GM12878 (cell line): ENCODE data around the gene SLC15A3. TPM values are rescaled to one million over a fixed set of nuclear protein-coding genes. Genes with fewer than 3 reads are reported as not detected.

ENCODE experiments used
- ATAC-seq: fragments of 200-7000 bp; cut with Tn5 transposase; 3 replicates; pipeline ENCODE4 v1.9.1; 2020; ENCODE audit warnings: mild to moderate bottlenecking, moderate library complexity
- BruUV-seq: library from RNA; stranded (reverse); fragments of 400-500 nt; replicated peaks from 2 replicates; lab custom pipeline; 2021; lab: Mats Ljungman, UMichigan
- CTCF ChIA-PET: fragments of 300-600 bp; sonication (Branson Sonifier 250); formaldehyde crosslinking; extraction: SDS; loops from one replicate; lab custom pipeline; 2021; ENCODE audit warnings: inconsistent platforms; lab: Yijun Ruan, JAX
- POLR2A ChIA-PET: fragments of 350-600 bp; formaldehyde crosslinking; extraction: SDS; loops from one replicate; lab custom pipeline; 2021; ENCODE audit warnings: inconsistent platforms; lab: Charles Lee
- RAD21 ChIA-PET: fragments of 300-600 bp; sonication (Branson Sonifier 250); formaldehyde crosslinking; loops from one replicate; lab custom pipeline; 2023; ENCODE audit warnings: antibody characterized with exemption; ENCODE audit not compliant: unreplicated experiment; lab: Charles Lee
- SMC1A ChIA-PET: fragments of 300-600 bp; sonication (Branson Sonifier 250); formaldehyde crosslinking; loops from one replicate; lab custom pipeline; 2023; ENCODE audit not compliant: unreplicated experiment, uncharacterized antibody; lab: Charles Lee
- DNase-seq: peaks from one replicate; pipeline ENCODE4 v3.0.0-alpha.2; 2011; ENCODE audit warnings: low read depth, low spot score
- FAIRE-seq: peaks from 3 replicates; lab custom pipeline; 2011; peaks lifted over from hg19 to GRCh38; lab: Jason Lieb, UNC
- H2AFZ ChIP-seq: 2 replicates; pipeline ENCODE4 v1.6.0; 2011; ENCODE audit warnings: low read depth, low read length, control low read depth; ENCODE audit not compliant: control insufficient read depth
- H3K27ac ChIP-seq: 2 replicates; pipeline ENCODE4 v1.5.1; 2011; ENCODE audit warnings: control low read depth; ENCODE audit not compliant: control insufficient read depth, insufficient read depth
- H3K27me3 ChIP-seq, 2 experiments: replicated peaks in 1 of 2; 2 replicates each; pipeline versions ENCODE4 v1.6.0 to v1.6.1; 2011; ENCODE audit warnings: low read length in 1 of 2; ENCODE audit not compliant: control insufficient read depth in 2 of 2, insufficient read depth in 2 of 2
- H3K36me3 ChIP-seq, 2 experiments: 2 replicates each; pipeline ENCODE4 v1.5.1; 2011; ENCODE audit warnings: low read length in 1 of 2; ENCODE audit not compliant: control insufficient read depth in 2 of 2, insufficient read depth in 2 of 2
- H3K4me1 ChIP-seq: 2 replicates; pipeline ENCODE4 v1.6.1; 2011; ENCODE audit warnings: mild to moderate bottlenecking, low read length, moderate library complexity, mixed read lengths; ENCODE audit not compliant: control insufficient read depth, insufficient read depth
- H3K4me2 ChIP-seq: 2 replicates; pipeline ENCODE4 v1.6.0; 2011; ENCODE audit warnings: control low read depth; ENCODE audit not compliant: control insufficient read depth, insufficient read depth
- H3K4me3 ChIP-seq: fragments of 200-600 bp; sonication (generic); 2 replicates; pipeline ENCODE4 v1.5.1; 2016
- H3K79me2 ChIP-seq: 2 replicates; pipeline ENCODE4 v1.6.0; 2011; ENCODE audit warnings: low read length; ENCODE audit not compliant: control insufficient read depth, insufficient read depth
- H3K9ac ChIP-seq: 2 replicates; pipeline ENCODE4 v1.8.0; 2011; ENCODE audit warnings: low read length, control low read depth, mixed read lengths; ENCODE audit not compliant: control insufficient read depth, insufficient read depth
- H3K9me3 ChIP-seq: replicated peaks from 3 replicates; pipeline ENCODE4 v1.5.1; 2011; ENCODE audit warnings: mild to moderate bottlenecking, low read length; ENCODE audit not compliant: control insufficient read depth, insufficient read depth
- H4K20me1 ChIP-seq: 2 replicates; pipeline ENCODE4 v1.6.0; 2011; ENCODE audit not compliant: control insufficient read depth, insufficient read depth
- BACH1 ChIP-seq: fragments of 450-650 bp; IDR thresholded peaks from 2 replicates; pipeline ENCODE4 v1.6.1; 2017; ENCODE audit warnings: mild to moderate bottlenecking, borderline replicate concordance
- BMI1 ChIP-seq: fragments of 450-650 bp; IDR thresholded peaks from 2 replicates; pipeline ENCODE4 v1.6.1; 2016; ENCODE audit warnings: mild to moderate bottlenecking, moderate library complexity, borderline replicate concordance
- CREM ChIP-seq: IDR thresholded peaks from 2 replicates; pipeline ENCODE4 v1.6.1; 2014; ENCODE audit warnings: antibody characterized with exemption, low read depth
- DPF2 ChIP-seq: fragments of 450-650 bp; IDR thresholded peaks from 2 replicates; pipeline ENCODE4 v1.6.1; 2017; ENCODE audit warnings: mild to moderate bottlenecking
- E2F8 ChIP-seq: fragments of 450-650 bp; IDR thresholded peaks from 2 replicates; pipeline ENCODE4 v1.6.1; 2018; ENCODE audit warnings: mild to moderate bottlenecking, low read depth, moderate library complexity; ENCODE audit not compliant: partially characterized antibody
- ELK1 ChIP-seq: IDR thresholded peaks from 2 replicates; pipeline ENCODE4 v1.6.1; 2012; ENCODE audit warnings: low read depth, low read length, improper control_type of control experiment
- FOS ChIP-seq: IDR thresholded peaks from 3 replicates; pipeline ENCODE4 v1.6.1; 2011; ENCODE audit warnings: borderline replicate concordance; ENCODE audit not compliant: insufficient read length; ENCODE audit errors: extremely low read depth
- FOXK2 ChIP-seq: fragments of 450-650 bp; IDR thresholded peaks from 2 replicates; pipeline ENCODE4 v1.6.1; 2017; ENCODE audit warnings: mild to moderate bottlenecking, moderate library complexity
- HDAC2 ChIP-seq: fragments of 200-600 bp; sonication (generic); IDR thresholded peaks from 2 replicates; pipeline ENCODE4 v1.6.1; 2017
- KAT2A ChIP-seq: conservative IDR thresholded peaks from 2 replicates; pipeline ENCODE4 v1.6.1; 2011; ENCODE audit warnings: low read depth, low read length; ENCODE audit not compliant: control insufficient read depth
- NBN ChIP-seq: fragments of 450-650 bp; IDR thresholded peaks from 2 replicates; pipeline ENCODE4 v1.6.1; 2016
- NFYA ChIP-seq: IDR thresholded peaks from 2 replicates; pipeline ENCODE4 v1.6.1; 2011; ENCODE audit warnings: low read depth, mild to moderate bottlenecking, low read length, improper control_type of control experiment, borderline replicate concordance
- NKRF ChIP-seq: fragments of 450-650 bp; conservative IDR thresholded peaks from 2 replicates; pipeline ENCODE4 v1.6.1; 2017; ENCODE audit warnings: mild to moderate bottlenecking, moderate library complexity
- POLR2AphosphoS2 ChIP-seq: IDR thresholded peaks from 2 replicates; pipeline ENCODE4 v1.6.1; 2011; ENCODE audit warnings: low read depth, mild to moderate bottlenecking, low read length, improper control_type of control experiment, moderate library complexity
- RAD51 ChIP-seq: fragments of 450-650 bp; IDR thresholded peaks from 2 replicates; pipeline ENCODE4 v1.6.1; 2016; ENCODE audit warnings: moderate library complexity, mild to moderate bottlenecking, inconsistent platforms
- SREBF2 ChIP-seq: IDR thresholded peaks from 2 replicates; pipeline ENCODE4 v1.6.1; 2012; ENCODE audit warnings: mild to moderate bottlenecking, low read length
- SRF ChIP-seq, 2 experiments: IDR thresholded peaks; 2 replicates each; pipeline ENCODE4 v1.6.1; 2011; ENCODE audit warnings: low read depth in 2 of 2, low read length in 2 of 2, mild to moderate bottlenecking in 1 of 2, moderate library complexity in 1 of 2
- STAT3 ChIP-seq: IDR thresholded peaks from 2 replicates; pipeline ENCODE4 v1.6.1; 2011; ENCODE audit warnings: low read depth, low read length, improper control_type of control experiment
- TCF3 ChIP-seq: IDR thresholded peaks from 2 replicates; pipeline ENCODE4 v1.6.1; 2012; ENCODE audit warnings: low read depth, mild to moderate bottlenecking, low read length, borderline replicate concordance; ENCODE audit not compliant: insufficient read depth
- WGBS: methylation state at CpG from one replicate; pipeline ENCODE4 v1.1.6; 2016; ENCODE audit warnings: low lambda C conversion rate; ENCODE audit not compliant: insufficient replicate concordance, insufficient coverage; ENCODE audit errors: missing lambda C conversion rate; 5-methylcytosine and 5-hydroxymethylcytosine counted together
- in situ Hi-C: fragments of 300-500 bp; cut with MboI; formaldehyde crosslinking; loops from 9 replicates; pipeline ENCODE4 v1.14.3; 2018; ENCODE audit warnings: mixed read lengths
- intact Hi-C: fragments of 100-400 bp; cut with micrococcal nuclease; formaldehyde crosslinking; loops from one replicate; pipeline ENCODE4 v1.14.2; 2022; ENCODE audit not compliant: unreplicated experiment
- polyA plus RNA-seq, 11 experiments: library from polyadenylated mRNA; depleted of rRNA in 4 of 11; unstranded in 6 of 11; stranded (reverse) in 5 of 11; fragments of >200 nt; fragmentation: Nextera tagmentation in 4 of 11; fragmentation: Illumina TruSeq in 1 of 11; extraction: Ambion mirVana in 4 of 11; extraction: Trizol in 1 of 11; gene quantifications; 1 replicate in 1 of 11; 2 replicates in 10 of 11; pipeline versions ENCODE4 v1.2.1 to v1.2.3, GENCODE V29; 2011 to 2016; ENCODE audit warnings: inconsistent platforms in 2 of 11, missing spikeins in 2 of 11, low read depth in 1 of 11
- total RNA-seq, 4 experiments: library from RNA; depleted of rRNA in 3 of 4; stranded (reverse); fragments of >200 nt in 3 of 4; fragmentation: Illumina TruSeq in 1 of 4; extraction: Trizol in 1 of 4; gene quantifications; 2 replicates each; pipeline versions ENCODE4 v1.2.1 to v1.2.3, GENCODE V29; 2013 to 2021

SLC15A3 gene
- total and polyA plus RNA-seq, 10 of the 15 experiments (the other 5 are each of a cell fraction or from before 2014, with no cell fraction given), result 17.7 to 102 (median 55.8) TPM

DNA sequence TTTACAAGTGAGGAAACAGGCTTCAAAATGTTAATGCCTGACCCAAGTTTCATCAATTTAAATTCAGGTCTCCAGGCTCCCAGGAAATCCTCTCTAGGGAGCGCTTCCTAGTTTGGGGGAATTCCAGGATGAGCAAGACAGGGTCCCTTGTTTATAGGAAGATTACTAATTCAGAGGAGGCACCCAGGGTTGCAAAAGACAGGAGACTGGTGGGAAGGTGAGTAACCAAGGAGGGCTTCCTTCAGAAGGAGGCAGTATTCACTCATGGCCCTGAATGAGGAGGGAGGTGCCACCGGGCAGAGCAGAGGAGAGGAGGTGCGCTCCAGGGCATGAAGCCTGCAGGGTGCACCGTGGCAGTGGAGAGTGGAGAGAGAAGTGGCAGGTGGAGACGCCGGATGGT is 26.1 kb downstream of the SLC15A3 start:
- TF ChIP-seq TCF3 (no peak), SREBF2 (no peak), CREM (no peak), RAD51 (no peak), BACH1 (no peak), BMI1 (no peak), NKRF (no peak), KAT2A (no peak), NBN (no peak), STAT3 (no peak), FOXK2 (no peak), POLR2AphosphoS2 (no peak), FOS (no peak), HDAC2 (no peak), SRF (IDR thresholded peaks at IDR 0.05; ENCODE audit: low read depth in 2 of 2, low read length in 2 of 2) (no peak), NFYA (no peak), ELK1 (no peak), DPF2 (no peak), E2F8 (no peak)
- POLR2A ChIA-PET, result interaction anchor here (0.6 to 1.4 kb wide), 2 partner anchors 9 to 16 kb away, joined by 3 to 4 read pairs; no protein-coding TSS in a partner anchor
- Histone ChIP-seq H3K27me3 (no peaks in the 10 kb centered on the region), H2AFZ (no peak overlapping the region), H3K79me2 (no peaks in the 10 kb centered on the region), H3K4me3 (no peak overlapping the region), H3K9ac (no peak overlapping the region), H4K20me1 (no peaks in the 10 kb centered on the region), H3K9me3 (no peaks in the 10 kb centered on the region), H3K36me3 (peaks cover 2 to 15% of the 10 kb centered on the region in 2 experiments; a peak in 3 of 4 replicates), H3K4me2 (peak overlapping the region; percentile 98), H3K4me1 (peaks cover 22% of the 10 kb centered on the region), H3K27ac (no peak overlapping the region)
- 0 out of 3 replicates have a peak, but pooled peaks have one; percentile 4 for ATAC-seq
- intact Hi-C loops (no loop called here), in situ Hi-C loops (no loop called here)
- CTCF ChIA-PET, result interaction anchor here (0.5 to 0.6 kb wide), 2 partner anchors 23 to 203 kb away, joined by 3 read pairs; no protein-coding TSS in a partner anchor
- DNase-seq, result no peak
- no peak for FAIRE-seq
- WGBS, result 43% methylated on average over 6 of the region's 6 CpGs
- RAD21 ChIA-PET, result interaction anchor here (0.6 to 1.2 kb wide), 2 partner anchors 22 to 43 kb away, joined by 3 to 5 read pairs; no protein-coding TSS in a partner anchor
- SMC1A ChIA-PET, result no interaction called here
- no TSS peak for BruUV-seq
